H1 (cell line): ENCODE data around the gene SPECC1.

Experiments
- BRCA1 ChIP-seq: IDR thresholded peaks from 2 replicates; pipeline ENCODE4 v1.6.1; 2012; ENCODE audit warnings: low read depth, low read length, improper control_type of control experiment
- CTCF ChIP-seq, 3 experiments: IDR thresholded peaks; 1 replicate in 2 of 3; 2 replicates in 1 of 3; pipeline versions ENCODE4 v1.5.1 to v1.6.1; 2011; ENCODE audit warnings: low read length in 3 of 3, mild to moderate bottlenecking in 3 of 3, inconsistent platforms in 2 of 3, low read depth in 1 of 3, moderate library complexity in 1 of 3; ENCODE audit not compliant: insufficient read depth in 1 of 3; ENCODE audit errors: control extremely low read depth in 1 of 3
- EP300 ChIP-seq, 2 experiments: IDR thresholded peaks; 1 replicate in 1 of 2; 2 replicates in 1 of 2; pipeline ENCODE4 v1.6.1; 2011 to 2012; ENCODE audit warnings: low read depth in 2 of 2, low read length in 2 of 2, mild to moderate bottlenecking in 2 of 2, borderline replicate concordance in 1 of 2, inconsistent platforms in 1 of 2, moderate library complexity in 1 of 2
- KDM1A ChIP-seq: fragments of 200-600, 300-600 bp; sonication (generic); IDR thresholded peaks from 2 replicates; pipeline ENCODE4 v1.7.1; 2016; ENCODE audit warnings: mild to moderate bottlenecking, low read length, borderline replicate concordance
- POLR2AphosphoS5 ChIP-seq: IDR thresholded peaks from 2 replicates; pipeline ENCODE4 v1.6.1; 2011; ENCODE audit warnings: low read depth, low read length
- RBBP5 ChIP-seq: IDR thresholded peaks from 2 replicates; pipeline ENCODE4 v1.7.1; 2012; ENCODE audit warnings: low read depth, mild to moderate bottlenecking, inconsistent platforms, low read length, moderate library complexity, borderline replicate concordance
- RFX5 ChIP-seq: IDR thresholded peaks from 2 replicates; pipeline ENCODE4 v1.6.1; 2011; ENCODE audit warnings: low read depth, low read length, improper control_type of control experiment, borderline replicate concordance

- no peak for TF ChIP-seq RBBP5
- no peak for TF ChIP-seq POLR2AphosphoS5
- TF ChIP-seq KDM1A: no peak
- TF ChIP-seq EP300 (IDR thresholded peaks at IDR 0.05; ENCODE audit: borderline replicate concordance in 1 of 2, low read depth in 2 of 2, low read length in 2 of 2): no peak
- no peak for TF ChIP-seq RFX5
- no peak for TF ChIP-seq BRCA1
- no peak for TF ChIP-seq CTCF (IDR thresholded peaks at IDR 0.05; ENCODE audit: control extremely low read depth in 1 of 3, insufficient read depth in 1 of 3, low read depth in 1 of 3, low read length in 3 of 3)
Measured at GRCh38 chr17:20200016-20200795, 191.0 kb downstream of the SPECC1 start.
